Activated CD4-positive, alpha-beta T cell treated with anti-CD3 and anti-CD28 coated beads for 1 hour (primary cell): ENCODE data around the gene PSMD8.
"Not testable (repeated sequence)": the region's sequence is repeated elsewhere in the genome, so short reads cannot be mapped to it uniquely, and the experiment has no call there.

ENCODE experiments used
- DNase-seq: peaks from one replicate; pipeline ENCODE4 v3.0.0-alpha.2; 2020

PSMD8 gene

GRCh38 chr19:38362076-38362945 is 12.1 kb upstream of the PSMD8 start:
- DNase-seq: peak; percentile 37

DNA sequence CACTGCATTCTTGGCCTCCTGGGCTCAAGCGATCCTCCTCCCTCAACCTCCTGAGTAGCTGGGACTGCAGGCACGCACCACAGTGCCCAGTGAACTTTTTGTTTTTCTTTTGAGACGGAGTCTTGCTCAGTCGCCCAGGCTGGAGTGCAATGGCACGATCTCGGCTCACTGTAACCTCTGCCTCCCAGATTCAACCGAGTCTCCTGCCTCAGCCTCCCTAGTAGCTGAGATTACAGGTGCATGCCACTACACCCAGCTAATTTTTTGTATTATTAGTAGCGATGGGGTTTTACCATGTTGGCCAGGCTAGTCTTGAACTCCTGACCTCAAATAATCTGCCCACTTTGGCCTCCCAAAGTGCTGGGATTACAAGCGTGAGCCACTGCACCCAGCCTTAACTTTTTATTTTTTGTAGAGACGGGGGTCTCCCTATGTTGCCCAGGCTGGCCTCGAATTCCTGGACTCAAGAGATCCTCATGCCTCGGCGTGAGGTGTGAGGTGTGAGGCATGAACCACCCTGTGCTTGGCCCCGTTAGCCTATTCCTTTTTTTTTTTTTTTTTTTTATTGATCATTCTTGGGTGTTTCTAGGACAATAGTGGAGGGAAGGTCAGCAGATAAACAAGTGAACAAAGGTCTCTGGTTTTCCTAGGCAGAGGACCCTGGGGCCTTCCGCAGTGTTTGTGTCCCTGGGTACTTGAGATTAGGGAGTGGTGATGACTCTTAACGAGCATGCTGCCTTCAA is 11.3 kb upstream of the PSMD8 start:
- not testable (repeated sequence) for DNase-seq

GRCh38 chr19:38367041-38367440 is 7.3 kb upstream of the PSMD8 start:
- DNase-seq: no peak

GRCh38 chr19:38369584-38369983 is 4.8 kb upstream of the PSMD8 start:
- DNase-seq: no peak

DNA sequence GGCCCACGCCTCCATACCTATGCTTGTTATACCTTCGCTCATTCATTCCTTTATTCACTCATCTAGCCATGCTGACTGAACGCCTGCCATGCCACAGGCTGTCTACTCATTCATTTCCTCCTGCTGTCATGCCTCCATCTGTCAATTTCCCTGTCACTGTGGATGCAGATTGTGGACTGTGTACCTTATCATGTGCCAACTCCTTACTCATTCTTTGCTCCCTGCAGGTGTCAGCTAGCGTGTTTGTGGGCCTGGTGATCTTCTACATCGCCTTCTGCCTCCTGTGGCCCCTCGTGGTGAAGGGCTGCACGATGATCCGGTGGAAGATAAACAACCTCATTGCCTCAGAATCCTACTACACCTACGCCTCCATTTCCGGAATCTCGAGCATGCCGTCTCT is 4.1 kb upstream of the PSMD8 start:
- no peak for DNase-seq

- DNase-seq: no peak
Observed at GRCh38 chr19:38371081-38371480, 3.3 kb upstream of the PSMD8 start.

DNA sequence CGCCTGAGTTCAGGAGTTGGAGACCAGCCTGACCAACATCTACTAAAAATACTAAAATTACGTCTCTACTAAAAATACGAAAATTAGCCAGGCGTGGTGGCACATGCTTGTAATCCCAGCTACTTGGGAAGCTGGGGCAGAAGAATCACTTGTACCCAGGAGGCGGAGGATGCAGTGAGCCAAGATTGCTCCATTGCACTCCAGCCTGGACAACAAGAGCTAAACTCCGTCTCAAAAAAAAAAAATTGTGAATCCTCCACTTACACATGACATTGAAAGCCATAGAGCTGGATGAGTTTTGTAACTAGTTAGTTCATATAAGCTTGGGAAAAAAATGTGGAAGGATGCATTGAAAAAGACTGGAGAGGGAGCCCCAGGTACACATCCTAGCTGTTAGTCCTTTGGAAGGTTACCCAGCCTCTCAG is 452 bp upstream of the PSMD8 start:
- no peak for DNase-seq

GRCh38 chr19:38375098-38375493 is 725 bp downstream of the PSMD8 start:
- no peak for DNase-seq

DNA sequence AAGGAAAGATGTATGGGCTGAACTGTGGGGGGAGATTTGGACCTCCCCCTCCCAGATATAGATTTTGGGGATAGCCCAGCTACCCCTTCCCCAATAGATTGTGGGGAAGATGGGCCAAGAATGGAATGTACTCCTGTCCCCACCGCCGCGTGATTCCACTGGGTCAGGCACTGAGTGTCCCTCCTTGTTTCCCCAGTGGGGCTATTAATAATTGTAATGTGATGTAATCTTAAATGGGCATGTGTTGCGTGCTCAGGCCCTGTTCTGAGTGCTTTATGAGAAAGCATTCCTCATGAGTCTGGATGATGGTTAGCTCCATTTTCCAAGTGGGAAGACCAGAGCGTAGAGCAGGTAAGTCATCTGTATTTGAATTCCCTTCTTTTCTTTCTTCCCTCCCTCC is 1.4 kb downstream of the PSMD8 start:
- no peak for DNase-seq

GRCh38 chr19:38376576-38376975 is 2.2 kb downstream of the PSMD8 start:
- DNase-seq: no peak

DNA sequence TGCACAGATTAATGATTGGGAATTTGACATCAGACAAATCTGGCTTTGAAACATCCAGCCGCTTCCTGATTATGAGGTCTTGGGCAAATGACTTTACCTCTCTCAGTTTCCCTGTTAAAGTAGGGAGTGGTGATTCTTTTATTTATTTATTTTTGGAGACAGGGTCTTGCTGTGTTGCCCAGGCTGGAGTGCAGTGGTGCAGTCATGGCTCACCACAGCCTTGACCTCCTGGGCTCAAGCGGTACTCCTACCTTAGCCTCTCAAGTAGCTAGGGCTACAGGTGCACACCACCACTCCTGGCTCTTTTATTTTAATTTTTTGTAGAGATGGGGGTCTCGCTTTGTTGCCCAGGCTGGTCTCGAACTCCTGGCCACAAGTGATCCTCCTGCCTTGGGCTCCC is 2.7 kb downstream of the PSMD8 start:
- no peak for DNase-seq

GRCh38 chr19:38378866-38379265 is 4.5 kb downstream of the PSMD8 start:
- no peak for DNase-seq

GRCh38 chr19:38381138-38381537 is 6.8 kb downstream of the PSMD8 start:
- no peak for DNase-seq

- no peak for DNase-seq
Observed at GRCh38 chr19:38383184-38383583, 8.8 kb downstream of the PSMD8 start.

DNA sequence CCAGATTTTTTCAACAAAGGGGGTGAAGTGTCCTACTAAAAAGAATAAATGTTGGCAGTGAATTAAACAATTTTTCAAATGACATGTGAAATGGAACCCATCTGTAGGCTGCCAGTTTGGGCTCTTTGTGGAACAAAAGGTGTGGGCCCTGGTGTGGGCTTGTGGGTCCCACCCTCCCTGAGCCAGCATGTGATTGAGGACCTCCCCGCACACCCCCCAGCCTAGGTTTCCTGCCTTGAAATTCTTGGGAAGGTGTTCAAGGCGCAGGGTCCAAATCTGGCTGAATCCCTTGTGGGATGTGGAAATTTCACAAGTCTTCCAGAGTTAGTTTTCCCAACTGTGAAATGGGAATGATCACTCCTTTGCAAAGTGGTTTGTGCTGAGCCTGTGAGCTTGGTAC is 9.4 kb downstream of the PSMD8 start:
- no peak for DNase-seq

- DNase-seq: no peak
Observed at GRCh38 chr19:38384209-38385027, 10.0 kb downstream of the PSMD8 start.

GRCh38 chr19:38385057-38385803 is 10.9 kb downstream of the PSMD8 start:
- no peak for DNase-seq

GRCh38 chr19:38385804-38386257 is 11.5 kb downstream of the PSMD8 start:
- DNase-seq: no peak

DNA sequence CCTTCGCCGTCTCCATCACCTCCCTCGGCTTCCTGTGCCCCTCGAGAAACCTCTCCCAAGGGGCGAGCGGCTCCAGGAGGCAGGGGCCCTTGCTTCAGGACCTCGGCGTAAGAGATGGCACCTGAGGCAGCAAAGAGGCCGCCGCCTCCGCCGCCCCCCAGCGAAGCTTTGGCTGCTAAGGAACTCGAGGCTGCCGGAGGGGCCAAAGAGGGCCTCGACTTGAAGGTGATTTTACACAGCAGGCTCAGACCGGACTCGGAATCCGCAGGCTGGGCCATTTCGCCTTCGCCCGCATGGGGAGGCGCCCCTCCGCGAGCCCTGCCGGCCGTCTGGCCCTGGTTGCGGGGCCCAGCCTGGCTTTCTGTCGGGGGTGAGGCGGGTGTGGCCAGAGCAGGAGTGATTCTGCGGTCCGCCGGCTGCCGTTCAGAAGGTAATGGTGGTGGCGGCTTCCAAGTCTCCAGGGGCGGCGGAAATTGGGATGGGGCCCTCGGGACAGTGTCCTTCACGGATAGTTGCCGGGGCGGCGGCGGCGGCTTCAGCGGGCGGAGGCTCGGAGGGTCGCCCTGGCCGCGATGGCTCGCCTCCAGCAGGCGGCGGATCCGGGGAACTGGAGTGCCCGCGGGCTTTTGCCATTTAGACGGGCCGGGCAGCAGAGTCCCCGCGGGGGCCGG is 12.1 kb downstream of the PSMD8 start:
- no peak for DNase-seq

GRCh38 chr19:38386971-38387549 is 12.7 kb downstream of the PSMD8 start:
- DNase-seq: no peak

GRCh38 chr19:38387550-38388348 is 13.4 kb downstream of the PSMD8 start, which contains the start of gene GGN:
GGN (minus strand) TSS chr19:38388034; CDS start chr19:38387261, 773 bp downstream.
- DNase-seq: peak; percentile 61
